Effector memory CD8-positive, alpha-beta T cell (primary cell): ENCODE results near the gene NRAP.

Experiments
- ATAC-seq: fragments of 150-1000 bp; cut with Tn5 transposase; replicated peaks from 2 replicates; pipeline ENCODE4 v1.10.0; 2021; ENCODE audit warnings: mild to moderate bottlenecking, moderate library complexity
- DNase-seq, 3 experiments: peaks; one replicate each; pipeline ENCODE4 v3.0.0; 2021
- H3K27ac Mint-ChIP-seq, 2 donors: one replicate each; pipeline ENCODE4 v1.8.0; 2022; ENCODE audit warnings: mild to moderate bottlenecking in 2 of 2, mixed read lengths in 2 of 2, moderate library complexity in 2 of 2
- H3K27me3 Mint-ChIP-seq, 2 donors: one replicate each; pipeline ENCODE4 v1.8.0; 2022; ENCODE audit warnings: mixed read lengths in 2 of 2
- H3K36me3 Mint-ChIP-seq: one replicate; pipeline ENCODE4 v1.8.0; 2022; ENCODE audit warnings: mild to moderate bottlenecking, moderate library complexity, mixed read lengths; ENCODE audit not compliant: insufficient read depth
- H3K4me1 Mint-ChIP-seq, 2 donors: one replicate each; pipeline ENCODE4 v1.8.0; 2022; ENCODE audit warnings: low read depth in 2 of 2, mixed read lengths in 2 of 2
- H3K4me3 Mint-ChIP-seq, 2 donors: one replicate each; pipeline ENCODE4 v1.8.0; 2022; ENCODE audit warnings: mild to moderate bottlenecking in 2 of 2, mixed read lengths in 2 of 2, moderate library complexity in 2 of 2
- H3K9me3 Mint-ChIP-seq, 2 donors: one replicate each; pipeline ENCODE4 v1.8.0; 2022; ENCODE audit warnings: mixed read lengths in 2 of 2

NRAP gene

DNA sequence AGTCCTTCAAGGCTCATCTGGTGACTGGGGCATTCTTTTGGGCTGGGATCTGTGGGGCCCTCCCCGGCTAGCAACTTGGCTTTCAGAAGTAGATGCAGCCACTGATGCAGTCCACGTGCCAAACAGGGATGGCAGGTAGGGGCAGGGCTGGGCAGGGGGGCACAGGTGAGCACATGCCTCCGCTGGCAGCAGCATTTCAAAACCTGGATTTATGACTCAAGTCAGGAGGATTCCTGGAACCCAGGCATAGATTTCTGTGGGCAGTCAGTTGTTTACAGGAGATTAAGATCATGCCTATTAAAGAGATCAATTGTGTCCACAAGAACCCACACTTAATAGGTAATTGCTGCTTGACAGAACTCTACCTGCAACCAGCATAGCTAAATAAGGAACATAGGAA lies 111.8 kb downstream of the NRAP start:
- DNase-seq (no peak), ATAC-seq (no peak)
- Mint-ChIP-seq H3K27ac (no peak overlapping the region), H3K4me3 (no peak overlapping the region), H3K36me3 (no peaks in the 10 kb centered on the region), H3K9me3 (no peaks in the 10 kb centered on the region), H3K4me1 (no peaks in the 10 kb centered on the region), H3K27me3 (peaks cover 48 to 61% of the 10 kb centered on the region in 2 donors)

DNA sequence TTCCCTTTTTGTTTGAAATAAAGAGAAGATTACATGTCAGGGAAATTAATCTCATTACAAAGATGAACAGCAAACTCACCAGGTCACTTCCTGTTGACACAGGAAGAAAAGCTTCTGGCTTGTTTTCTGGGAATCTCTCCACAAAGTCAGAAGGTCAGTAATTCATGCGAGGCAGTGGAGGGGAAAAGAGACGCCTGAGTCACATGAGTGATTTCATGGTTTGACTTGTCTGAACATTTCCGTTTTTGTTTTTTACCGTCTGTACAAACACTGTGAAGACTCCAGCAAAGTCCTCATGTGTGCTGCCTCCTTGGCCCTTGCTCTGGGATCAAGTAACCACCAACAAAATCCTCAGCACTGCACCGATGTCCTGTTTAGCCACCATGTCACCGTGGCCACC lies 113.5 kb downstream of the NRAP start:
- Mint-ChIP-seq H3K27ac (no peak overlapping the region), H3K36me3 (no peaks in the 10 kb centered on the region), H3K4me3 (no peak overlapping the region), H3K27me3 (peaks cover 48 to 57% of the 10 kb centered on the region in 2 donors), H3K4me1 (no peaks in the 10 kb centered on the region), H3K9me3 (no peaks in the 10 kb centered on the region)
- ATAC-seq: no peak
- DNase-seq: no peak

- no peak for DNase-seq
Observed at GRCh38 chr10:113549856-113550255, 114.0 kb downstream of the NRAP start.

DNA sequence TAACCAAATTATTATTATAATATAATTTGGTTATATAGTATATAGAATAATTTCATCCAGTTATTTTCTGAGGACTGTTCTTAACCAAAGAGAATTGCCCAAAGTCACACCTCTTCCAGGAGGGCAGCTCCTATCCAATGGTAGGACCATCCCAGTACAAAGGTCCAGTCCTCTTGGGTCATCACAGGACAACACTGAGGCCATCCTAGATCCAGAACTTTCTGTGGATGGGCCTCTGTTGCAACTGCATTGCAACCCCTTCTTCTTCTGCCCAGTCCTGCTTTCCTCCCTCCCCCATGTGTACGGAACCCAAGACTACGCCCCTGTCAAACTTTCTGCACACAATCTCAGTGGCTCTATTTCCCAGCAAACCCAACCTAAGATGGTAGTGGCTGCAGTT lies 116.4 kb downstream of the NRAP start:
- Mint-ChIP-seq H3K27ac (no peak overlapping the region), H3K4me3 (no peak overlapping the region), H3K9me3 (no peaks in the 10 kb centered on the region), H3K27me3 (peaks cover 33 to 44% of the 10 kb centered on the region in 2 donors), H3K4me1 (no peaks in the 10 kb centered on the region), H3K36me3 (no peaks in the 10 kb centered on the region)
- ATAC-seq (no peak), DNase-seq (no peak)

More at GRCh38 chr10:113549856-113550255, 114.0 kb downstream of the NRAP start:
- peaks cover 51 to 57% of the 10 kb centered on the region in 2 donors for H3K27me3 Mint-ChIP-seq
- no peaks in the 10 kb centered on the region for H3K4me1 Mint-ChIP-seq
- H3K9me3 Mint-ChIP-seq: no peaks in the 10 kb centered on the region
- ATAC-seq: no peak
- no peak overlapping the region for H3K27ac Mint-ChIP-seq
- H3K36me3 Mint-ChIP-seq: no peaks in the 10 kb centered on the region
- H3K4me3 Mint-ChIP-seq: no peak overlapping the region

GRCh38 chr10:113544392-113544791 lies 119.4 kb downstream of the NRAP start:
- H3K4me3 Mint-ChIP-seq: no peak overlapping the region
- H3K36me3 Mint-ChIP-seq: no peaks in the 10 kb centered on the region
- peaks cover 0 to 2% of the 10 kb centered on the region in 2 donors for H3K4me1 Mint-ChIP-seq
- no peaks in the 10 kb centered on the region for H3K9me3 Mint-ChIP-seq
- no peak overlapping the region for H3K27ac Mint-ChIP-seq
- ATAC-seq (no peak), DNase-seq (no peak)
- peaks cover 36 to 41% of the 10 kb centered on the region in 2 donors for H3K27me3 Mint-ChIP-seq

DNA sequence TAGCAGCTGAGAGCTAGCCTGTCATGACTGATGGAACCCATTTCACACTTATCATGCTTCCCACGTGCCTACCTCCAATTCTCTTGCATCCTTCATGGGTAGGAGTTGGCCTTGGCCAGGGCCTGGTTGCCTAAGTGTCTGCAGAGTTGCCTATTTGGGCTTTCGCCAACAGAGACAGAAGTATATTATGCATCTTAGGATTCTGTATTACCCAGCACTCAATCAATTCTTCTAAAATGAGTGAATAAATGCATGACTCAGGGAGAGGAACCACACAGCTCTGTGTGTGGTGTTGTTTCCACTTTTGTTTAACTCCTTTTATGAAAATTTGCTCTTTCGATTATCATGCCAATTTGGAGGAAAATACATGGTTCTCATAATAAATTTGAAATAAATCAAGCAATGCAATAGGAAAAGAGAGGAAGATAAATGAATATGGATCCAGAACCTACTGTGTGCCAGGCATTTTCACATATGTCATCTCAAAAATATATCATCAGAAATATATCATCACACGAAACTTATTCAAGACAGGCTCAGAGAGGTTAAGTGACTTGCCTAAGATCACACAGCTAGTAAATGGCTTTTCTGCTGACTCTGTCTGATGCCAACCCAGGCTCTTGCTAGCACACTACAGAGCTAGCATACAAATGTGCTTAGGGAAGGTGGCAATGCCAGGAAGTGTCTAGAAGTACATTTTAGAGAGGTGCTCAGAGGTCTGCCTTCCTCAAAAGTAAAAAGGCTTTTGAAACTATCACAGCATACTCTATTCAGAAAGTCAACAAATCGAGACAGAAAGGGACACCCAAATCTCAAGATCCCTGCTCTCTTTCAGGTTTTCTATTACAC lies 120.5 kb downstream of the NRAP start:
- H3K4me3 Mint-ChIP-seq: no peak overlapping the region
- peaks cover 33 to 35% of the 10 kb centered on the region in 2 donors for H3K27me3 Mint-ChIP-seq
- H3K9me3 Mint-ChIP-seq: no peaks in the 10 kb centered on the region
- DNase-seq (no peak), ATAC-seq (no peak)
- no peaks in the 10 kb centered on the region for H3K36me3 Mint-ChIP-seq
- H3K4me1 Mint-ChIP-seq: peaks cover 0 to 3% of the 10 kb centered on the region in 2 donors
- H3K27ac Mint-ChIP-seq: no peak overlapping the region

GRCh38 chr10:113541549-113541927 lies 122.3 kb downstream of the NRAP start:
- Mint-ChIP-seq H3K4me1 (peaks cover 0 to 3% of the 10 kb centered on the region in 2 donors), H3K27me3 (peaks cover 22 to 29% of the 10 kb centered on the region in 2 donors), H3K27ac (no peak overlapping the region), H3K9me3 (no peaks in the 10 kb centered on the region), H3K4me3 (no peak overlapping the region), H3K36me3 (no peaks in the 10 kb centered on the region)
- no peak for DNase-seq
- no peak for ATAC-seq

GRCh38 chr10:113540845-113541548 lies 122.8 kb downstream of the NRAP start:
- no peaks in the 10 kb centered on the region for H3K36me3 Mint-ChIP-seq

GRCh38 chr10:113539789-113540188 lies 124.1 kb downstream of the NRAP start:
- Mint-ChIP-seq H3K36me3 (no peaks in the 10 kb centered on the region), H3K4me1 (peaks cover 0 to 3% of the 10 kb centered on the region in 2 donors), H3K27ac (peak overlapping the region in 1 of 2 donors; percentile 16), H3K9me3 (no peaks in the 10 kb centered on the region), H3K4me3 (no peak overlapping the region), H3K27me3 (peaks cover 25 to 33% of the 10 kb centered on the region in 2 donors)
- DNase-seq: no peak
- no peak for ATAC-seq

More at GRCh38 chr10:113540845-113541548, 122.8 kb downstream of the NRAP start:
- H3K9me3 Mint-ChIP-seq: no peaks in the 10 kb centered on the region
- ATAC-seq (no peak), DNase-seq (no peak)
- H3K4me1 Mint-ChIP-seq: peaks cover 0 to 3% of the 10 kb centered on the region in 2 donors
- H3K27ac Mint-ChIP-seq: no peak overlapping the region
- peaks cover 22 to 29% of the 10 kb centered on the region in 2 donors for H3K27me3 Mint-ChIP-seq
- H3K4me3 Mint-ChIP-seq: no peak overlapping the region
